ENCODE results near the gene ATRN.

DNA sequence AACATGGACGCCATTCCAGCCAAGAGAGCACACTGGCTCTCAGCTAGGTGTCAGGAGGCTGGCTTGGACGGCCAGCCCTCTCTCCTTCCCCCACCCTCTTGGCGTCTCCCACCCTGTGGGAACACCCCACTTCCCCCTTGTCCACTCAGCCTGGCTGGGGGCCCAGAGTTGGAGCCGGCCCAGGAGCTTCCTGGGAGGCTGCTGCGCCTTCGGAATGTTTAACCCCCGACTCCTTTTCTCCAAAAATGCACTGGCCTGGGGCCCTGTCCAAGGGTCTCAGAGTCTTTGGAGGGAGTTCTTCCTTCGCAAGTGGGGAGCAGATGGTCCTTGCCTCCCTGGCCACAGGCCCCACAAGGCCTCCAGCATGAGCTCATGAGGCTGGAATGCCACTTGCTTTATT is 206.9 kb downstream of the ATRN start:
- no peak for TF ChIP-seq CTCF (conservative IDR thresholded peaks at IDR 0.05; ENCODE audit: low read depth, low read length)
- no peak for TF ChIP-seq EZH2 (IDR thresholded peaks at IDR 0.05; ENCODE audit: low read length, unreplicated experiment)
- no peak for TF ChIP-seq EZH2phosphoT487 (IDR thresholded peaks at IDR 0.05; ENCODE audit: borderline replicate concordance, low read length)

All from PC-3 (cell line).